Dedifferentiated amniotic fluid mesenchymal stem cell (primary cell): Measurements from ENCODE around the gene NTM.
"Not testable (repeated sequence)": the region's sequence is repeated elsewhere in the genome, so short reads cannot be mapped to it uniquely, and the experiment has no call there.

Experiments
- DNase-seq: peaks from one replicate; pipeline ENCODE4 v3.0.0-alpha.2; 2016; ENCODE audit errors: extremely low spot score

The NTM gene

DNA sequence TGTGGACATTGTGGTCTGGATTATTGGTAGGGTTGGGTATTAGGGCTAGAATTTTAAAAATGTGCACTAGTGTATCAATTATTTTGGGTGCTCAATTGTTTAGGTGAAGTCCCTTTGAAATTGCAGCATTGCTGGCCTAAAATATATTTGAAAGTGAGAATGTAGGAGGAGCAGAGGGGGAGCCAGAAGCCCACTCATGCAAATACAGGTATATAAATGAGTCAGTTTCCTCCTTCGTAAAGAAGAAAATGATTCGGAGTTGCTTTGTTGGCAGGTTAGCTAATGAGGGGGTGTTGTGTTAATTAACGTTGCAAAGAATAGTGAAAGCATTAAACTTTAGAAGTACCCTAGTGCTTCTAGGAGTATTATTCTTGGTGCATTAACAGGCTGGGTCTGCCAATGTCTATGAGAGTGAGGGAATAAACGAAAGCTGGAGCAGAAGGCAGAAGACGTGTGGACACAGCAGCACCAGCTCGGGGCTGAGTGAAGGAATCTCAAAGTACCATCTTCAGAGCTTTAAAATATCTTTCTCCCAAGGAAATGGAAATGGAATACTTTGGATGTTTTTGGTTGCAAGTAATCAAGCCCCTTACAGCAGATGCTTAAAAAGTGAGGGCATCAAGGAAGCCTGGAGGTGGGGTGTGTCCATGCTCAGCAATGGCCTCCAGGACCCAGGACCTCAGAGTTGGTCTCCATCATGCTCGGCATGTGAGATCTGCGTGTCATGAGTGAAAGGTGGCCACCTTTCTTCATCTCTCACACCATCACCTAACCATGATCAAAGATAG, 522.9 kb downstream of the NTM start:
- DNase-seq, result no peak

DNA sequence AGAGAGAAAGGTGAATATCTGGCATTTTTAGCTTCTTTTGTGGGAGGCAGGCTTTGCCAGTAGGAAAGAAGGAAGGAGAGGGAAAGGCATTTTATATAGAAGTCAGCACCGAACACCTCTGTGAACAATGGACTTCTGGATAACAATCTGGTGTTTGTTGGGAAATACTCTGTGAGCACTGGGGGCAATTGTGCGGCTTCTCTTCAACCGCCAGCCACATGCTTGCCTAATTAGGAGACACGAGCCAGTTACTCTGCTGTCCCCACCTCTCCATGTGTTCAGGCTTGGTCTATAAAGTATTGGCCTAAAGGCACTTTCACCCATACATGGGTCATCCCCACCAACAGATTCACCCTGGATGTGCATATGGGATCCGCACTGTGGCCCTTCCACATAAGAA, 523.6 kb downstream of the NTM start:
- DNase-seq, result no peak

DNA sequence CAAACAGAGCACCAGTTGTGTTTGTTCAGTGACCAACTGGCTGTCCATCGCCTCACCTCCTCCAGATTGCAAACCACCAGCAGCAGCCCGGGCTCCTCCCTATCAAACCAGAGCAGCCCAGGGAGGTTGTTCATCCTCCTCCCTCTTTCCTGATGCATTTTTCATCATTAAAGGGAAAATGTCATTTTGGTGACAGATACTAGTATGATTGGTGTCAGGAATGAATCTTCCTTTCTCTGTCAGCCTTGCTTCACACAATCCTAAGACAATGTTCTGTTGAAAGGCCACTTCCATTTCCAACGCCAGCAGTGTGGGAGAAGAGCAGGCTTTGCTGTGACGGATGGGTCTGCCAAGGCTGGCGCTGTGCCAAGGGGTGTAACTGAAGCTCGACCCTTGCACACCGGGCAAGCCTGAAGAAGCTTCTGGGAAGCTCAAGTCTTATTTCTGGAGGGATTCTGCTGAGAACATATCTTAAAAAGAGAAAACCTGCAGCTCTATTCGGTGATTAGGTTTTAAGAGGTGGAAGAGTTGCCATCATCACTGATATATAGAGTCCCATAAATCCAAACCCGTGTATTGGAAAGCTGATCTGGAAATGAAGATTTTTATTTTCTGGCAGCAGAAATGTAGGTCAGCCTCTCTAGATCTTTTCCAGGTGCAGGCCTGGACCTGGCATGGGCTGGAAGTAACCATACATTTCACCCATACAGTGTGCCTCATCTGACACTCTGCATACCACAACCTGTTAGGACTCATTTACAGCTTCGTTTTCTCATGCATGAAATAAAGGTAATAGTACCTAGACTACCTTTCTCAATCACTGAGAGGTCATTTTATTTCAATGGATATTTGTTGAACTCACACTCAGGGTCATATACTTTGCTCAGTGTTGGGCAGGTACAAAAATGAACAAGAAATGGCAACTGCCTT, 524.5 kb downstream of the NTM start:
- DNase-seq, result no peak

DNA sequence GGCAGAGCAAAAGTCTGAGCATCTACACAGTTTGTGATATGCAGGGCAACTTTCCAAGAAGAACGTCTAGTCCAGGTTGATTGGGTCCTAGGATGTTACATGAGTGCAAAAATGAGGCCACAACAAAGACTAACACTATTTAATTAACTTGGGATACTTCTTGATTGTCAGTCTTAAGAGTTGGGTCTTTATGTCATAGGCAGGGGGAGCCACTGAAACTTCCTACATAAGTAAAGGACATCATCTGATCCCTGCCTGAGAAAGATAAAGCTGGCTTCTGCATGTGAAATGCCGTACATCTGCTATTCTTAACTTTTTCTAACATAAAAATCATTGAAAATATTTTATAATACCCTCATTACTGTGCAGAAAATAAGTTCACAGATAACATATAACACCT, 525.5 kb downstream of the NTM start:
- no peak for DNase-seq

DNA sequence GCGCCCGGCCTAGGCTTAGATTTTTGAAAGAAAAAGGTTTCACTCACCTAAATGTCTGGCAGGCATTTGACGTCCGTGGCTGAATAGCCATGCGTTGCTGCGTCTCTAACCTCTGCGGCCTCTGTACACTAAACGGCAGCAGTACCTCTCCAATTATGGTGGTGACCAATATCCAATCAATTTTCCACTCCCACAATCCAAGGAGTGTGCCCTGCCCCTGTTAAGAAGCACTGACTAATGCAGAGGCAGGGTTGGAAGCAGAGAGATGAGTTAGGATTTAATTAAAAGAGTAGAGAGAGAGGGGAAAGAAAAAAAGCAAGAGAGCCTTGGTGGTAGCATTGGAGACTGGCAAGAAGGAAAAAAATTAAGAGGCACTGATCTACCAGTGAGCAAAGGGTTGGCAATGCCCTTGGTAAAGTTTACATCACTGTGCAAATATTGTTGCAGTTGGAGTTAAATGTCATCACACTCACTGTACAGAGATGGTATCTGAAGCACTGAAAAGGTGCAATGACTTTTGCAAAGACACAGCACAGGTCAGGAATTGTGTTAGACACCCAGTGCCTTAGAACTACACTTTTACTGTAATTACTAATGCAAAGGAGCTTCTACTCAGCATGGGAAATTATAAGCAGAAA, 526.7 kb downstream of the NTM start:
- no peak for DNase-seq

DNA sequence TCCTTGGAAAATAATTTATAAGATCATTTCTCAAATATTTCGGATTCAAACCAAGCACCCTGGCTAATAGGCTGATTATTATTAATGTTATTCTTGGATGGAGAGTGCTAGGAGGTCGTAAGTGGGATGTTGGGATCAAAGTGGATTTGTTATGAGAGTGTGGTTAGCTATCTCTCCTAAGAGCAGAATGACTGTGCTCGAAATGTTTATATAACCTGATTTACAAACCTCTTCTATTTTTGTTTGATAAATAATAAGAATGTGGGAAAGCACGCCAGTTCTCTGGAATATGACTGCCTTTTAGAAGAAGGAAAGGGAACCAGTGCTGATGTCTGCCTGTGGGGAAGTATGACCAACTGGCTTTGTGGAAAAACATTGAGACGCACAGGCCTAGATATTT, 527.5 kb downstream of the NTM start:
- DNase-seq, result no peak

DNA sequence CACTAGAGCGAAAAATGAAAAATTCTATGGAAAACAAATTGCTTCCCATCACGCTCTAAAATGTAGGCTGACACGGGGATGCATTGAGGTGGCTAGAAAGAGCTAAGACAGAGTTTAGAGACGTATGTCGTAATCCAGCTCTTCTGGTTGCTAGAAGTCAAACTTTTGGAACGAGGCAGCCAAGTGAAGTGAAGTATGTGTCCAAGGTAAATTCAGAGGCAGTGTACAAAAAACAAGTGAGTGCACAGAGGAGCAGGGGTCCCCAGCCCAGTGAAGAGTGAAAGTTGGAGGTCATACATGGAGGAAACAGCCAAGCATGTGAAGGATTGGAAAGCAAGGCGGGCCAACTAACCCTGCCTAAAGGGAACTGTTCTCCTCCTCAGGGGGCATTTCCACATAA, 528.5 kb downstream of the NTM start:
- no peak for DNase-seq

DNA sequence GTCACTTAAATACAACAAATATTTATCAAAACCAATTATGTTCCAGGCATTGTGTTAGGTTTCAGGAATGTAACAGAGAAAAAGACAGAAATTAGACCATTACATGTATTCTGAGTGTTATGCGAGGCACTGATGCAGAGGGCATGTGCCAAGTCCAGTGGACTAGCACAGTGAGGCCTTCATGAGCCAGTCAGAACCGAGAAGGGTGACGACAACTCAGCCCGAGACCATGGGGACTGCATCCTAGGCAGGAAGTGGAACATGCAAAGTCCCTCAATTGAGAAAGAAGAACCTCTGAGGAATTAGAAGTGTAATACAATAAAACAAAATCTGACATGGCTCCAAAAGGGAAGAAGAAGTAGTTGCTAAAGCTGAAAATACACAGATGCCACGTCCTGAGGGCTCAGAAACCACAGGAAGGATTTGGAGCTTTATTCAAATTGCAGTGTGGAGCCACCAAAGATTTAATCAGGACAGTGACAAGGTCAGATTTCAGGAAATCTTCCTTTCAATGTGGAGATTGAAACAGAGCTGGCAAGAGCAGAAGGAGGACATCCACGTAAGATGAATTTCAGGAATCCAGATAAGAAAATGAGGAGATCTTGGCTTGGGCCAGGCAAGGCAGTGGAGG, 529.6 kb downstream of the NTM start:
- no peak for DNase-seq

DNA sequence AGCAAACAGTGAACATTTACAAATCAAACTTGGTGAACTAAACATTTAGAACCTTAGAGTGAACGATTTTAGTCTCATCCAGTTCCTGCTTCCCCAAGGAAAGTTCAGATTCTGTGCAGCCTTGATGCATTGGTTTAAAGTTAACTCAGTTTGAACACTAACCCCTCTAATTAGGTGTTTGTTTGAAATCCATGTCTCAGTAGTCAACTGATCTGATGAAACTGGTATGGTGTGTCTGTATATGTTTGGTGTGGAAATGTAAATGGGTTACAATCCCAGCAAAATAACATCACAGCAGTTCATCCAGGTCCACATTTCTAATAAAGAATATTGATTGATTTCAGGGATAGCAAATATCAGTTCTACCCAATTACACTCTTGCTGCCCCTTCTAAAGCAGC, 532.0 kb downstream of the NTM start:
- DNase-seq, result no peak

DNA sequence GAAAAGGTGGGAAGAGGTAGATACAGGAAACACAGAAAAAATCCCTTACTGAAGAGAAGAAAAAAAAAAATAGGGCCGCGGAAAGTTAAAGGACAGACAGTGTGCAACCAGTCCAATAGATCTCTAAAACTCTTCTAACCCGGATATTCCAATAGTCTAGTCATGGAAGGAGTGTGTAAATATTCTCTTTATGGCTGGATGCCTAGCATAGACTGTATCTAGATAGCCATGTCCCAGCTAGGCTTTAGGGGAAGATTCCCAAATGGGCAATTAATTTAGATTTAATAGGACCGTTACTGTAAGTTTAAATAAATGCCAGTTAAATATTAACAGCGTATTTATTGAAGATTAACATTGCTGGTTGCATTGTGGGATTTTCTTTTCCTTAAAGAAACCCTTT, 532.7 kb downstream of the NTM start:
- no peak for DNase-seq

DNA sequence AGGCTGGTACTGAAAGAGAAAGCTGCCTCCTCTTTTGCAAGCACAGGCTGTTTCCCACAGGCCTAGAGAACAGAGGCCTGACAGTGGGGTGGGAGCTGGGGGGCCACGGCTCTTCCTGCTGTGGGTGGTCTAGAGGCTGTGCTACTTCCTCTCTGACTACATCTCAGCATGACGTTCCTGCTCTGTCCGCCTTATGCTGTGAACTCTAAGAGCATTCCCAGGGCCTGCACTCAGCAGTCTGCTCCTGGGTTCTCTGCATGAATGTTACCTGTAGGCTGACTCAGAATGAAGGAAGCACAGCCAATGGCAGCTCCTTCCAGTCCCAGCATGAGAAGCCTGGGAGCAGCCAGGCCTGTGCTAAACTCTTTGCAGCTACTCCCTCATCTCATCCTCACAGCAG, 534.3 kb downstream of the NTM start:
- DNase-seq, result no peak

DNA sequence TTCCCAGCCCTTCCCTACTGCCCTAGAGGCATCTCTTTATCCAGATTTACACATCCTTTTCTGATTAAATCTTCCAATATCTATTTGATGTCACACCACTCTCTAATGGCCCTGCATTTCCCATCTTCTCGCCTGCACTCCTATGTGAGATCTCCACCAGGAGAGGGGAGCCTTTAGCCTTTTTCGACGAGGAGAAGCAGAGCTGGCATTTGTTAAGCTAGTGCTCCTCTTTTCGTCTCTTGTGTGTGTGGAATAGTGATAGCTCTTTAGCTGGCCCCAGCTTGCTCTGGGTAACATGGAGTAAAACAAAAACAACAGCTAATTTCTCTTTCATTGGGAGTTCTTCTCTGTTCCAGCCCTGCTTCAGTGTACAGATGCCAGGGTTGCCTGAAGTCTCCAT, 536.5 kb downstream of the NTM start:
- DNase-seq, result no peak

DNA sequence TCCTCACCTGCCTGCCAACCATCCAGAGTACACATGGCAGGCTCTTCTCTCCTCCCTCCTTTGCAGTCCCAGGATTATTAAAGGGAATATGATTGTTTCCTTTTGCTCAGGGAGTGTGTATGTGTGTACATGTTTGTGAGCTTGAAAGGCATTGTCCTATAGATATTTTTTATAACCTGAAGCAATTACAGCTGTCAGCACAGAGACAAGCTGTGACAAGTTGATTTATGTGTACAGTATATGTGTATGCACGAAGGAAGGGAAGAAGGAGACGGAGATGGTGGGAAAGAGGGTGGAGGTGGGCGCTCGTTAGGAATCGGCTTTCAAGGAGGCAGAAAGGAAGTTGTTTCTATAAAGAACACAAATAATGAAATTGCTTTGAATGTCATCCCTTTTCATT, 537.0 kb downstream of the NTM start:
- DNase-seq, result no peak

DNA sequence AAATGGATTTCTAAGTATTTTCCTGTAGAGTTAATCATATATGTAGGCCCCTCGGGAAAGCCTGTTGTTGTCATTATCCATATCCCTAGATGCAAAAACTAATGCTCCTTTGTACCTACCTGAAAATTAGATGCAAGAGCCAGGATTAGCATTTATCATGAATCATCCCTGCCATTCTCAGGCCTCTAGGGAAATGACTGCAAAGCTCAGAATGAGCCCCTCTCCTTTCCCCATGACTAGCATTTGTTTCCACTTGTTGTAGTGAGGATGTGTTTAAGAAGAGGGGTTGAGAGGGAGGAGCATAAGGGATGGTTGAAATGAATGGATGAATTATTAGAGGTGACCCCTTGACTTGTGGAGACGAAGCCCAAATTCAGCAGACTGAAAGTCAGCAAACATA, 537.9 kb downstream of the NTM start:
- no peak for DNase-seq

DNA sequence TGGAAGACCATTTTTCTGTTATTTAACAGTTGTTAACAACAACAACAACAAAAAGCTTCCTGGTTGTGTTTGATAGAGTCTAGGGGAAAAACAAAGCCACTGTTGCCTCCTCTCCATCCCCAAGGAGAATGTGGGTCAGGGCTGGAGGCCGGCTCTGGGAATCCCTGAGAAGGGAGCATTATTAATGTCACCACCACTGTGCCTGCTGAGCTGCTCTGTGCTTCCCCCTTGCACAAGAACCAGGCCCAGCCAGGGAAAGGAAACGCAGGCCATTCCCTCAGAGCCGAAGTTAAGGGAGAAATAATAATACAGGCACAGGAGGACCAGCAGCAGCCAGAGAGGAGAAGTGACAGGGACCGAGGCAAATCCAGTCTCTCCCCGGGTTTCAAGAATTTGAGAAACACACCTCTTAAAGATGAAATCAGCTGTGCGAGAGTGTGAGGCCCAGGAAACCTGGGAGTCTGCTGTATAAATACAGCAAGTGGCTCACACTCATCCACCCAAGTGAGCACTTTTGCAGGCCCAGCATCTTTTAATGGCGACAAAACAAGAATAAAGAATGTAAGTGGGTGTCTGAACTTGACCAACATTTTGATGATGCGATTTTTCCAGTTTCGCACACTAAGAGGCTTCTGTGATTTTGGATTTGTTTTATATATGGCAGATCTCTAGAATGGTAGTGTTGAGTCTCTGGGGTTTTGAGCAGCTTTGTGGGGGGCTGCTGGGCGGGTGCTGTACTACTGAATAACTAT, 539.2 kb downstream of the NTM start:
- no peak for DNase-seq

DNA sequence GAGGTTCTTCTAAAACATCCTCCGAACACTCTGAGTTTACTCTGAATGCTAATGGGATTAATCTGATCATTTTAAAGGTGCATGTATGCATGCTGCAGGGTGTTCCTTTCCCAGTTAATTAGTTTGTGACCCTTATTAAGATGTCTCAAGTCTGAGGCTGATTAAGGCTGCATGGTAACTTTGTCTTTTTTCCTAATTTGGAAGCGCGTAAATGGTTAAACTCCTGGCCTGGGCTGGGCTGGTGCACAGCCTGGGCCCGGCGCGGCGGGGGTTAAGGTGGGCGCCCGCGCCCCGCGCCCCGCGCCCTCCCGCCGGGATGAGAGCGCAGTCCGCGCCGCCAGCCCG, 539.7 kb downstream of the NTM start:
- no peak for DNase-seq

DNA sequence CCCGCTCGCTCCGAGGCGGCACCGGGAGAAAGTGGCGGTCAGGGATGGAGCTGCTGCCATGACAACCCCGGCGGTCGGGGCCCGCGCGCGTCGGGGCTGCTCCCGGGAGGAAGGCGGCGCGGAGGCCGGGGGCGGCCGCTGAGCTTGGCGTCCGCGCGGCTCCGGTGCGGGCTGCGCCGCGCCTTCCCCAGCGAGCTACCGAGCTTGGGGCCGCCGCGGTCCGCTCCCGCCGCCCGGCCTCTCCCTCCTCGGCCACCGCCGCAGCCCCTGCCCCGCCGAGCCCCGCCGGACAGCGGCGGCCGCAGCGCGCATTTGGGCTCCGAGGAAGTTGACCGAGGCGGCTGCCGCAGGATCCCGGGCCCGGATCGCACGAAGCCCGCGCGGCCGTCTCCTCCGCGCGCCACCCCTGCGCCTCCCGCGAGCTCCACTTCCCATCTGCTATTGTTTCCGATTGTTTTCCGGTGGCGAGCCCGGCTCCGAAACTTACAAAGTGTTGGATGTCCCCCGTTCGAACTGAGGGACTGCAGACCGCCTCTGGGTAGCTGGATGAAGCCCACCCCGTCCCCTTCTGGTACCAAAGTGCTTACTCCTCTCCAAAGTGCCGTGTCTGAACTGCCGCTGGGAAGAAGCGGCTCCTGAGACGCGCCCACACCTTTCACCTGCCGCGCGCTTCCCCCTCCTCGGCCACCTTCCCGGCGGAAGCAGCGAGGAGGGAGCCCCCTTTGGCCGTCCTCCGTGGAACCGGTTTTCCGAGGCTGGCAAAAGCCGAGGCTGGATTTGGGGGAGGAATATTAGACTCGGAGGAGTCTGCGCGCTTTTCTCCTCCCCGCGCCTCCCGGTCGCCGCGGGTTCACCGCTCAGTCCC, 540.3 kb downstream of the NTM start:
- no peak for DNase-seq

DNA sequence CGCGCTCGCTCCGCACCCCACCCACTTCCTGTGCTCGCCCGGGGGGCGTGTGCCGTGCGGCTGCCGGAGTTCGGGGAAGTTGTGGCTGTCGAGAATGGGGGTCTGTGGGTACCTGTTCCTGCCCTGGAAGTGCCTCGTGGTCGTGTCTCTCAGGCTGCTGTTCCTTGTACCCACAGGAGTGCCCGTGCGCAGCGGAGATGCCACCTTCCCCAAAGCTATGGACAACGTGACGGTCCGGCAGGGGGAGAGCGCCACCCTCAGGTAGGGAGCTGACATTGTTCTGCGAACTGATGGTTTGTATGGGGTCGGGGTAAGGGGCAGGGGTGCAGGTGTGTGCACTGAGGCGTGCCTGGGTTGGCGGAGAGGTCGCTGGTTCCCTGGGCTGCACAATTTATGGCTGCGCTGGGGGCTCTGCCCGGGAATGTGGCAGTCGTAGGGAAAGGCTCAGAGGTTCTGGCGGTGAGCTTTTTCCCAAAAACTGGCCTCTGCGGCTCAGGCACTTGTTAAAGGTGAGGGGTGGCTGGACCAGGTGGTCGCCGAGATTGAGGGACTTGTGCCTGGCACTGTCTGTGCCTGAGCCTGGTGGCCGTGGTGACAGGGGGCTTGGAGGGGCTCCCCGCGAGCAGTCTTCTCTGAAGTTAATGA, 541.1 kb downstream of the NTM start:
- DNase-seq, result not testable (repeated sequence)

DNA sequence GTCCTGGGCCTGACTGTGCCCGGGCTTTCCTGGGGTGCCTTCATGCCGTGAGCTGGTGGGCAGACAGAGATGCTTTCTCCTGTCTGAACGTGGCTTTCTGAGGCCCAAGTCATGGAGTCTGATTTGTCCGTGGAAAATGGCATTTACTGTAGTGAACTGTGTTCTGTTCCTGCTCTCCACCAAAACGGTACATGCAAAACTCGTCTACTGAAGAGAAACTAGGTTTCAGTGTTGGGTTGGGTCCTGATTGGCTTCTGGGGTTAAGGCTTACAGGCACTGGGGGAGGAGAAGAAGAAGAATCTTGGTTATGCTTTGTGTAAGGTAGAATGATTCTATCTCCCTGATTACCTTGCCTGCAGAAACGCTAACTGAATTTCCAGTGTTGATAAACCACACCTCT, 541.7 kb downstream of the NTM start:
- no peak for DNase-seq

DNA sequence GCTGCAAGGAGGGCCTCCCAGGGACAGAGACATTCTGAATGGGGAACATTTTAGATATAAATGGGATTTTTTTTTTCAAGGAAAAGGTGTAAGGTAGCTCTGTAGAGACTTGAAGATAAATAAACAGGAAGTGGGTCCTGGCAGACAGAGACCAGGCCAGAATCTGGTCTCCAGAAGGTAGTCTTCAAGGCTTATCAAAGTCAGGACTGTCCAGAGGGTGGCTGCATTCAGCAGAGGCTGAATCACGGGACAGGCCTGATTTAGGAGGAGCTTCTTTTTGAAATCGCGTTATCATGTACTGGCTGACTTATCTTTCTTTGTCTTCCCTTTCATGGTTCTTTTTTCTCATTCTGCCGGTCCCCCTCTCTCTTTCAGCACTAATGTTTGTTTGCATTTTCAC, 542.9 kb downstream of the NTM start:
- DNase-seq, result no peak
